HG03457 (cell line): ENCODE data around the gene MKNK2.

Source experiments
- ATAC-seq: cut with Tn5 transposase; IDR thresholded peaks from one replicate; pipeline ENCODE4 v1.9.1; 2021; ENCODE audit warnings: moderate number of reproducible peaks; ENCODE audit not compliant: unreplicated experiment

Gene MKNK2

GRCh38 chr19:2033115-2033824 lies 17.8 kb downstream of the MKNK2 start:
- ATAC-seq = no peak

- ATAC-seq = no peak
Observed at GRCh38 chr19:2032296-2032941, 18.6 kb downstream of the MKNK2 start.

GRCh38 chr19:2027361-2027760 lies 23.7 kb downstream of the MKNK2 start:
- no peak for ATAC-seq

GRCh38 chr19:2026770-2027169 lies 24.3 kb downstream of the MKNK2 start:
- ATAC-seq = no peak

- no peak for ATAC-seq
Observed at GRCh38 chr19:2022289-2022688, 28.8 kb downstream of the MKNK2 start.

GRCh38 chr19:2021453-2022140 lies 29.4 kb downstream of the MKNK2 start:
- no peak for ATAC-seq

- ATAC-seq = no peak
Observed at GRCh38 chr19:2018752-2019151, 32.3 kb downstream of the MKNK2 start.

GRCh38 chr19:2016041-2016807 lies 34.8 kb downstream of the MKNK2 start:
- no peak for ATAC-seq

- no peak for ATAC-seq
Observed at GRCh38 chr19:2015608-2015950, 35.5 kb downstream of the MKNK2 start, which contains the start of gene BTBD2. Gene BTBD2 (minus strand): TSS chr19:2015714. CDS start chr19:2015703, 11 bp downstream.

GRCh38 chr19:2014731-2015607 lies 36.1 kb downstream of the MKNK2 start:
- no peak for ATAC-seq

- no peak for ATAC-seq
Observed at GRCh38 chr19:2014131-2014571, 36.9 kb downstream of the MKNK2 start.

- ATAC-seq = no peak
Observed at GRCh38 chr19:2013683-2013961, 37.4 kb downstream of the MKNK2 start.

- no peak for ATAC-seq
Observed at GRCh38 chr19:2012941-2013682, 37.9 kb downstream of the MKNK2 start.

- ATAC-seq = no peak
Observed at GRCh38 chr19:2011169-2011568, 39.9 kb downstream of the MKNK2 start.

- ATAC-seq = no peak
Observed at GRCh38 chr19:2010135-2010668, 40.8 kb downstream of the MKNK2 start.

- ATAC-seq = no peak
Observed at GRCh38 chr19:2003874-2004273, 47.2 kb downstream of the MKNK2 start.

GRCh38 chr19:1999856-2000515 lies 51.1 kb downstream of the MKNK2 start:
- no peak for ATAC-seq

GRCh38 chr19:1998712-1999708 lies 52.0 kb downstream of the MKNK2 start:
- ATAC-seq = no peak
